GM19397 (cell line): ENCODE results near the gene UPK3BL1.
"Not testable (repeated sequence)": the region's sequence is repeated elsewhere in the genome, so short reads cannot be mapped to it uniquely, and the experiment has no call there.

Experiments
- ATAC-seq: cut with Tn5 transposase; IDR thresholded peaks from one replicate; pipeline ENCODE4 v1.9.1; 2021; ENCODE audit warnings: mild to moderate bottlenecking, moderate library complexity; ENCODE audit not compliant: unreplicated experiment

The UPK3BL1 gene

GRCh38 chr7:102642691-102643090 lies at the start of gene UPK3BL1:
Gene UPK3BL1 (minus strand): TSS chr7:102642791. CDS start chr7:102642741, 50 bp downstream.
- ATAC-seq: not testable (repeated sequence)

GRCh38 chr7:102690602-102691001 lies 48.0 kb upstream of the UPK3BL1 start:
- not testable (repeated sequence) for ATAC-seq

GRCh38 chr7:102689436-102690282 lies 47.1 kb upstream of the UPK3BL1 start:
- ATAC-seq: peak; percentile 68

DNA sequence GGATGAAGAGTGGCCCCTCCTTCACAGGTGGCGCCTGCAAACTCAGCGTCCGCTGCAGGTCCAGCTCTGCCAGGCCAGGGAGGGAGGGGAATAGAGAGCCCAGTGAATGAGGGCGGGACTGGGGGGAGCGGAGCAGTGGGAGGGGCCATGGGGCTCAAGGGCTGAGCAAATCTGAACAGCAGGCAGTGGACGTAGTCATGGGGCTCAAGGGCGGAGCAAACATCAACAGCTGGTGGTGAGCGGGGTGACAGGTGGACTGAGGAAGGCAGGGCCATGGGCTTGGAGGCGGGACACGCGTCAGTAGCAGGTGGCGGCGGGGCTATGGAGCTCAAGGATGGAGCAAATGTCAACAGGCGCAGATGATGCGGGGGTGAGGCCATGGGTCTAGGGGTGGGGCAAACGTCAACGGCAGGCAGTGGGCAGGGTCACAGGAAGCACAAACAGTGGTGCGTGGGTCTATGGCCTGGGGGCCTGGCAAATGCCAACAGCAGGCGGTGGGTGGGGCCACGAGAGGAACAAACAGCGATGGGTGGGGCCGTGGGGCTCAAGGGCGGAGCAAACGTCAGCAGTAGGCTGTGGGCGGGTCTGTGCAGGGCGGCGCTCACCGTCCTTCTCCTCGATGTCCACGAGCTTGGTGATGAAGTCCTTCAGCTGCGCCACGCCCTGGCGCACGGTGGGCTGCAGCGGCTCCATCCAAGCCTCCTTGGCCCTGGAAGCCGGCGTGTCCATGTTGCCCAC lies 45.9 kb upstream of the UPK3BL1 start:
- ATAC-seq: peak; percentile 53

DNA sequence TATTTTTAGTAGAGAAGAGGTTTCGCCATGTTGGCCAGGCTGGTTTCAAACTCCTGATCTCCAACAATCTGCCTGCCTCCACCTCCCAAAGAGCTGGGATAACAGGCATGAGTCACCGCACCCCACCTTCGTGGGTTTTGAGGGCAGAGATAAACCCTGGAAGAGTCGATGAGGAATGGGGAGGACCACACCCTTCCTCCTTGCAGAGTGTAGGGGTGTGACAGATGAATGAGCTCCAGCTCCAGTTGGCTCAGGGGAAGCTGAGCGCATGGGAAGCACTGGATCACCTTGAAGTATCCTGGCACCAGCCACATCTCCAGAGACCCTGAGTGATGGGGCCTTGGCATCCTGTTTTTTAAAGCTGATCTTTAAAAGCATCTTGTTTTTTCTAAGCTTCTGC lies 40.0 kb upstream of the UPK3BL1 start:
- not testable (repeated sequence) for ATAC-seq

DNA sequence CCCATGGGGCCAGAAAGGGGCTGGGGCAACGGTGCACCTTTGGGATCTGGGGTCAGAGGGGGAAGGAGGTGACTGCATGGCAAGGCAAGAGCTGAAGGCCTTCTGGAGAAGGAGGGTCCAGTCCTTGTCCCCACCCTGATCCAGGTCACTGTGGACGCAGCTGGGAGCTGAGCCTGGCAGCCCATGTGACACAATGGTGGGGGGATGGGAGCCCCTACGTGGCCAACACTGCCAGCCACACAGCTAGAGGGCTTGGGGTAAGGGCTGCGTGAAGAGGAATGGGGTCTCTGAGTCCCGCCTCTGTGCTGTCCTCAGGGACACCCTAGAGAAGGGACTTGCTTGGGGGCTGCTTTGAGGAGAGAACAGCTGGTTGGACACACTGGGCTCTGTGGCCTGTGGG lies 38.2 kb upstream of the UPK3BL1 start:
- ATAC-seq: not testable (repeated sequence)

DNA sequence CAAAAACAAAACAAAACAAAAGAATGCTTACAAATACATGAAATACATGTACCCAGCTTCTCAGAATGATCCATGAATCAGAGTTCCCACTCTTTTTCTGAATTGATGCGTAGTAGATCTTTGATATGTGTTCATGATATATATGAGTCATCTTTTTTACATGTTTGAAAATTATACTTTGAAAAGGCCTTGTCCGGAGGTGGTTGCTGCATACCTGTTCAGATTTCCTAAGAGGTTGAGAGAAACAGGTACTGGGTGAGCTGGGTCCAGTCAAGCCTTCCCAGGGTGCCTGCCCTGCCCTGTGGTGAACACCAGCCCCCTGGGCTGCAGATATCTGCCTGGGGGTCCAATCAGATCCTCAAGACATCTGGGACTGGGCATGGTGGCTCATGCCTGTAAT lies 33.0 kb upstream of the UPK3BL1 start:
- not testable (repeated sequence) for ATAC-seq

- ATAC-seq: not testable (repeated sequence)
Observed at GRCh38 chr7:102673447-102674067, 31.0 kb upstream of the UPK3BL1 start.

- ATAC-seq: peak; percentile 22
Observed at GRCh38 chr7:102671956-102672307, 29.3 kb upstream of the UPK3BL1 start.

DNA sequence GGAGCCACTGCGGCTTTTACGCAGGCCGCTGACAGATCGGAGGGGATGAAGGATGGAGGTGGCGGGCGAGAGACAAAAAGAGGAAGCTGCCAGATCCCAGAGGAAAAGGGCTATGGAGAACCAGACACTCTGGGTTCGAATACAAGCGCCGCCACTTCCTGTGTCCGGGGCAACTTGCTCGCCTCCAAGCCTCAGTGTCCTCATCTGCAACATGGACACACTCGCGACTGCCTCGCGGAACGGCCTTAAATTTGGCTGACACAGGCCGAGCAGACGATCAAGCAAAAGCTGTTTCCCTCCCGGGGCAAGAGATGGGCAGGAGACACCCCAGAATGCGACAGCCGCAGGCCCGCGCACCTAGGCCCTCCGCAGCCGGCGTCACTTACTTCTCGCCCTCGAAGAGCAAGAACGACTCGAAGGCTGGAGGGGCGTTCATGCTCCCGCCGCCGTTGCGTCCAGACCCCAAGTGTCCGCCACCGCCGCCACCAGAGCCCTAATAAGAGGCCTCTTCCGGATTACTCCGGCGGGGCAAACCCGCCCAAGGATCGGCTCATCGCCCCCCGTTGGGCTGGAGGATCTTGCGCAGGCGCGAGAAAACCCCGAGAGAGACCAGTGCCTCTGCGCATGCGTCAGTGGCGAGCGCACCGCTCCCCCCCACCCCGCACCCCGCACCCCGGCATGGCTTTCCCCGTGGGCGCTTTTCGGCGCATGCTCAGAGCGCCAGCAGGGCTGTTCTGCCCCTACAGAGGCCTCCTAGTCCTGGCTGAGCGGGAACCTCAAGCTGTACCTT lies 28.8 kb upstream of the UPK3BL1 start, which contains the start of gene POLR2J2:
Gene POLR2J2 (minus strand): TSS at position 498 of the 790 bp plus-strand sequence. CDS start 62 bp downstream, at position 436.
- ATAC-seq: peak; percentile 88

DNA sequence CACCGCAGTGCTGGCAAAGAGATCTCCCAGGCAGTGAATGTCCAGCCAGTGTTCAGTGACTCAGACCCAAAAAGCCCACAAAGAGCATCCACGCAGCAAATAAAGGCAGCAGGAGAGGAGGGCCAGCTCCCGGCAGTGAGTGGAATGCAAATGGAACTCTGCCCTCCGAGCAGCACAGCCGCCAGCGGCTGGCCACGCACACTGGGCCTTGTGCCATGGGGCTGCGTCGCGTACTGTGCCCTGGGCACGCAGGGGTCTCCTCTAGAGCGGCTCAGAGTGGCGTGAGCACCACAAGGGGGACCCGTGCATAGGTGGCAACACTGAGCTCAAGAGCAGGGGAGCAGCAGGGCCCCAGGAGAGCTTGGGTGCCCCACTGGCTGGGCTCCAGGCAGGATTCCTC lies 24.9 kb upstream of the UPK3BL1 start:
- ATAC-seq: not testable (repeated sequence)

DNA sequence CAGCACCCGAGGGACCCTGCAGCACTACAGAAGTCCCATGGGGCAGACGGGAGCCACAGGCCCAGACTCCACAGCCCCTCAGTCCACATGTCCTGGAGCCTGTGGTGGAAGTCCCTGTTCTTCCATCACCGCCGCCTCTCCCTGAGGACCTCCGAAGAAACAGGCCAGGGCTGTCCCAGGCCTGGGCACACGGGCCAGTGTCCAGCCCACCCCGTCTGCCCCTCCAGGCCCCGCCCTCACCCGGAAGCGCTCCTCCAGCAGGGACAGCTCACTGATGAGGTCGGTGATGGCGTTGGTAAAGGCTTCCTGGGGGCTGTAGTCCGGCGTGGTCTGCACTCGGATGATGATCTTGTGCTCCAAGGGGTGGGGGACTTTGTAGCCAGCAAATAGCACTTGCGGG lies 24.3 kb upstream of the UPK3BL1 start:
- not testable (repeated sequence) for ATAC-seq

- not testable (repeated sequence) for ATAC-seq
Observed at GRCh38 chr7:102664765-102665164, 22.2 kb upstream of the UPK3BL1 start.

DNA sequence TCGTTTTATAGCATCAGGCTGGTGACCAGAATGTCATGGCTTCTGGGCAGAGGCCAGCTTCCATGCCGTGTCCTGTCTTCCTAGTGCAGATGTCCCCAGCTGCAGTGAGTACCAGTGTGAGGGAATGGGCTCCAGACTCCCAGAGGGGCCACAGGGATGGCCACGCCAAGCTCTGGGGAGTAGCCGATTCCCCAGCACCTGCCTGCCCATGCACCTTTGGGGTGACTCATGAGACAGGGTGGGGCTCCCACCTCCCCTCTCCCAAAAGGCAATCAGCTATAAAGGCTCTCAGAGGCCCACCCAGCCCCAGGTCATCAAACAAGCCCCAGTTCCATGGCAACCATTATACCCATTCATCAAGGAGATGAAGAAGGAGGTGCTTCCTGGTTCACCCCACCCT lies 7.3 kb upstream of the UPK3BL1 start, which contains the start of gene SPDYE2B:
Gene SPDYE2B (plus strand): TSS at position 396 of the 400 bp plus-strand sequence. CDS start 2,030 bp downstream, outside the sequence.
- ATAC-seq: not testable (repeated sequence)

GRCh38 chr7:102647813-102648212 lies 5.2 kb upstream of the UPK3BL1 start:
- not testable (repeated sequence) for ATAC-seq

GRCh38 chr7:102643404-102643803 lies 813 bp upstream of the UPK3BL1 start:
- not testable (repeated sequence) for ATAC-seq

- not testable (repeated sequence) for ATAC-seq
Observed at GRCh38 chr7:102638848-102639247, 3.7 kb downstream of the UPK3BL1 start.

DNA sequence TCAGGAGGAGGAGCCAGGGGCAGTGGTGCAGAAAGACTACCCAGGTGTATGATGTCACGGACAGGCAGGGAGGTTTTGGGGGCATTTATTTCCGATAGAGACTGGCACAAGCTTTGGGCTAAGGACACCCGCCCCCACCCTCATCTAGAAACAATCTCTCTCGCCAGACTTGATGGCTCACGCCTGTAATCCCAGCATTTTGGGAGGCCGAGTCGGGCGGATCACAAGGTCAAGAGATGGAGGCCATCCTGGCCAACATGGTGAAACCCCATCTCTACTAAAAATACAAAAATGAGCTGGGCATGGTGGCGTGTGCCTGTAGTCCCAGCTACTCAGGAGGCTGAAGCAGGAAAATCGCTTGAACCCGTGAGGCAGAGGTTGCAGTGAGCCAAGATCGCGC lies 5.6 kb downstream of the UPK3BL1 start:
- ATAC-seq: not testable (repeated sequence)

- ATAC-seq: not testable (repeated sequence)
Observed at GRCh38 chr7:102635354-102635753, 7.2 kb downstream of the UPK3BL1 start.

DNA sequence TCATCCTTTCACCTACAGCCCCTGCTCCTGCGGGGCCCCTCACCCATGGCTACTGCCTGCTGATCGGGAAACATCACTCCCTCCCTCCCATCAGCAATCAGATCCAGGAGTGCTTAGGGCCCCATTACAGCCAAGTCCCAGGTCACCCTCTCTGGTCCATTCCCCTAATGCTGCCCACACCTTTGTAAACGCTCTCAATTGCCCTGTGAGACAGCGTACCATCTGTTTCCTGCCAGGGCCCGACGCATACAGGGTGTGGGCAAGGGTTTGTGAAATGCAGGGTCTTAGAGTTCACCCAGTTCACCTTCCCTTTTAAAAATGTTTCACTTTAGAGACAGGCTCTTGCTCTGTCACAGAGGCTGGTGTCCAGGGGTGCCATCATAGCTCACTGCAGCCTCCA lies 8.3 kb downstream of the UPK3BL1 start:
- not testable (repeated sequence) for ATAC-seq
